ENCODE results near the gene DHRSX.
"Not testable (repeated sequence)": the region's sequence is repeated elsewhere in the genome, so short reads cannot be mapped to it uniquely, and the experiment has no call there.

DHRSX gene

GRCh38 chrX:2519638-2520037, 18.9 kb upstream of the DHRSX start:
- DNase-seq (ENCODE audit: low spot score) = not testable (repeated sequence)

DNA sequence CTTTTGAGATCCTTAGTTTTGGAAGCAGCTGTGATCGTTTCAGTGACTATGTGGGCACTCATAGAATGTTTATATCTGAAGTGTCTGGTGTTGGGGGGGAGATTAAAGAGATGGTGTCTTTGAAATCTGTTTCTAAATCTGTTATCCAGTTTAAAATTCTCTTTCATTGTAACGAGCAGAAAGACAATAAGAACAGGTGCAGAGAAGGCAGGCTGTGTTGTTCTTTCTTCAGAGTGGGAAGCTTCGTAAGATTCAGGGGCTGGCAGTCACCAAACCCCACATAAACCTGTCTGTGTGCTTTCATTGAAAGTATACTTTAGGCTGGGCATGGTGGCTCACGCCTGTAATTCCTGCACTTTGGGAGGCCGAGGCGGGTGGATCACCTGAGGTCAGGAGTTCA, 16.3 kb upstream of the DHRSX start:
- no peak for DNase-seq (ENCODE audit: low spot score)

- no peak for DNase-seq (ENCODE audit: low spot score)
Observed at GRCh38 chrX:2516623-2517022, 15.8 kb upstream of the DHRSX start.

DNA sequence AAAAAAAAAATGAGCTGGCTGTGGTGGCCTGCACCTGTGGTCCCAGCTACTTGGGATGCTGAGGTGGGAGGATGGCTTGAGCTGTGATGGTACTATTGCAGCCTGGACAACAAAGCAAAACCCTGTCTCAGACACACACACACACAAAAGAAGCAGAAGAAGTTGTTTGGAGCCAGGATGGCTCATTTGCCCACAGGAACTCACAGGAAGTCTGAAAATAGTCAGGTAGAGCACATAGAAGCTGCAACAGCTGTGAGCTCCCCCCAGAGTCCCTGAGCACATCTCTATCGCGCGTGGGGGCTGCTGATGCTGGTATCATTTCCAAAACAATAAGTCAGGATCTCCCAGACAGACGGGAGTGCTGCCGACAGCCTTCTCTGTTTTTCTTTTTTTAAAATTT, 13.4 kb upstream of the DHRSX start:
- DNase-seq (ENCODE audit: low spot score) = no peak

DNA sequence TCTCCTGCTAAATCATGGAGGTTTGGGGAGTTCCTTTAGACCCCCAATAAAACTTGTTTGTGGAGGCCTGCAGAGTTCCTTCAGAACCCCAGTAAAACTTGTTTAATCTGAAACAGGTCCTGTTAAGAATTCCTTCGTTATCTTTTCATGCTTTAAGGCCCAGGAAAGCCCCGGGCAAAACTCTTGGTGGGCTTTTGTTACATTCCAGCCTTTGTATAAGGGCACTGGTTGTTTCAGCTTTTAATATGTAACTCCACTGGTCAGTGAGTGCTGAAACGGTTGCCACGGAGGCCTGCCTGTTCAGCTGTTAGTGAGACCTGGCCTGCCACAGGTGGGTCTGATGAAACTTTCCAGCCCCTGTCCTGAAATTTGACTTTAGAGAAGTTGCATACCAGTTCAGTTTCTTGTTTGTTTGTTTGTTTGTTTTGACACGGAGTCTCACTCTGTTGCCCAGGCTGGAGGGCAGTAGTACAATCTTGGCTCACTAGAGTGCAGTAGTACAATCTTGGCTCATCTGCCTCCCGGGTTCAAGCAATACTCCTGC, 12.4 kb upstream of the DHRSX start:
- DNase-seq (ENCODE audit: low spot score) = no peak

GRCh38 chrX:2512501-2512900, 11.7 kb upstream of the DHRSX start:
- no peak for DNase-seq (ENCODE audit: low spot score)

DNA sequence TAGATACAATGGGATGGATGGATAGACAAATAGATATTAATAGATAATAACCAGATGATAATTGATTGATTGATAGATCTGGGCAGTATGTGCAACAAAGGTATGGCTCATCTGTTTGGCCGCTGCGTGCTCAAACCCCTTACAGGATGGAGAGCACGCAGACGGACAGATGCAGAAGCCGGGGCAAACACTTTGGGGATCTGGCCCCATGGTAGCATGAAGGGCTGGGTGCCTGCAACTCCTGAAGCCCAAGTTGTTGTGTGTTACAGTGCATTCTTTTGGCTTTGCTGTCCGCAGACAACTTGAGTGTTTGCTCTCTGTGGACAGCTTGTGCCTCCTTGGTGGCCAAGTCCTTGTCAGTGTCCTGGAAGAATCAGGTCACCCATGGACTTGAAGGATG, 10.6 kb upstream of the DHRSX start:
- DNase-seq (ENCODE audit: low spot score) = no peak

DNA sequence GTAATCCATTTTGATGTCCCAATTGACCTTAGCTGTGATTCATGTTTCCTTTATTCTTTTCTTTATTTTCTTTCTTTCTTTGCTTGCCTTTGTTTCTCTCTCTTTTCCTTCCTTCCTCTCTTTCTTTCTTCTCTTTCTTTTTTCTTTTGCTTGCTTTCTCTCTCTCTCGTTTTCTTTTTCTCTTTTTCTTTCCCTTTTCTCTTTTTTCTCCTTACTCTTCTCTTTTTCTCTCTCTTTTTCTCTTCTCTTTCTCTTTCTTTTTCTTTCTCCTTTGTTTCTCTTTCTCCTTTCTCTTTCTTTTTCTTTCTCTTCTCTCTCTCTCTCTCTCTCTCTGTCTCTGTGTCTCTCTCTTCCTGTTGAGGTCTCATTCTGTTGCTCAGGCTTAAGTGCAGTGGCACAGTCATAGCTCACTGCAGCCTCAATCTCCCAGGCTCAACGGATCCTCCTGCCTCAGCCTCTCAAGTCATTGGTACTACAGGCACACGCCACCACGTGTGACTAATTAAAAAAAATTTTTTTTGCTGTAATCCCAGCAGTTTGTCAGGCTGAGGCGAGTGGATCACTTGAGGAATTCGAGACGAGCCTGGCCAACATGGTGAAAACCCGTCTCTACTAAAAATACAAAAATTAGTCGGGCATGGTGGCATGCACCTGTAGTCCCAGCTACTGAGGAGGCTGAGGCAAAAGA, 8.0 kb upstream of the DHRSX start:
- no peak for DNase-seq (ENCODE audit: low spot score)

DNA sequence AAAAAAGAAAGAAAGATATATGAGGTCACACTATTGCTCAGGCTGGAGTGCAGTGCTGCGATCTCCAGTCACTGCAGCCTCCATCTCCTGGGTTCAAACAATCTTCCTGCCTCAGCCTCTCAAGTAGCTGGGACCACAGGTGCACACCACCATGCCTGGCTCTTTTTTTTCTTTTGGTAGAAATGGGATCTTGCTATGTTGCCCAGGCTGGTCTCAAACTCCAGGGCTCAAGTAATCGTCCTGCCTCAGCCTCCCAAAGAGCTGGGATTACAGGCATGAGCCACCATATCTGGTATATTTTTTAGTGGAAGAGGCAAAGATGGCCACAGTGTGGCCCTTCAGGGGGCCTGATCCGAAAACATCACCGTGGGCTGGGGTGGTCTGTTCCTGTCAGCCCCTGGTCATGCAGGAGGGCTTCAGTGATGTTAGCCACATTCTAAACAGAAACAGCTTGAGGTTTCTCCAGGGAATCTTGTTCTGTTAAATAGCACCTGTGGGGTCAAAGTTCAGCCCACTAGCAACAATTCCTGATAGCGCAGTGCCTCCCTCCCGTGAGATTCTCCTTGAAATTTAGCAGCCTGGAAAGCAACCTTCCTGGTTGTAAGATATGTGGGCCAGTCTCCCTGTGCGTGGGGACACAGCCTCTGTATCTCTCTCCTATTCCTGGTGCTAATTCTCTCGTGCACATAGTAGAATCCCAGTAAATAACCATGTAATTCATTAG, 7.3 kb upstream of the DHRSX start:
- no peak for DNase-seq (ENCODE audit: low spot score)

GRCh38 chrX:2507196-2507595, 6.4 kb upstream of the DHRSX start:
- no peak for DNase-seq (ENCODE audit: low spot score)

DNA sequence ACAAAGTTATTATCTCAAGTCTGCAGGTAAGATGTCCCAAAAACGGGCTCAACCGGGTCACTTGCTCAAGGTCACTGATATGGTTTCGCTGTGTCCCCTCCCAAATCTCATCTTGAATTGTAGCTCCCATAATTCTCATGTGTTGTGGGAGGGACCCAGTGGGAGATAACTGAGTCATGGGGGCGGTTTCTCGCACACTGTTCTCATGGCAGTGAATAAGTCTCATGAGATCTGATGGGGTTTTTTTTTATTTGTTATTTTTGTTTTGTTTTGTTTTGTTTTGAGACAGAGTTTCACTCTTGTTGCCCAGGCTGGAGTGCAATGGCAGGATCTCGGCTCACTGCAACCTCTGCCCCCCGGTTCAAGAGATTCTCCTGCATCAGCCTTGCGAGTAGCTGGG, 4.6 kb upstream of the DHRSX start:
- not testable (repeated sequence) for DNase-seq (ENCODE audit: low spot score)

DNA sequence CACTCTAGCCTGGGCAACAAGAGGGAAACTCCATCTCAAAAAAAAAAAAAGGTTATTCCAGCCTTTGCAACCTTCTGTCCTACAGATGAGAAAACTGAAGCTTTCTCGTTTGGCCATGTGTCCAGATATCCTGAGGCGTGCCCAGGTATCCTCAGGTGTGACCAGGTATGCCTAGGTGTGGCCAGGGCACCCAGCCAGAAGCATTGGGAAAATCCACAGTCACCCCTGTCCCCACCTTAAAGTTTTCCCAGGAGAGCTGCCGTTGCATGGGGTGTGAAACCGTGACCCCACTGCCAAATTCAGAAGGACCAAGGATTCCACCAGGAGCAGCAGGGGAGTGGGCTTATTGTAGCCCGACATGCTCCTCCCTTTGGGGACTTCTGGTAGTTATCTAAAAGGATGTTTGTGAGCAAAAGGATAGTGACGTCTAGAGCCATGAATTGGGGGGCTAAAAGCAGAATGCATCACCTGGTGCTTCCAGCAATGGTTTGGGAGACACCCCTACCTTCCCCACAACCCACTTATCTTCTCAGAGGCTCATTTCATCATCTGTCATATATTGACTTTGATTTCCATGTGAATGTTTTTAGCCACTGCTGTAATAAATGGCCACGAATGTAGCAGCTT, 4.0 kb upstream of the DHRSX start:
- no peak for DNase-seq (ENCODE audit: low spot score)

GRCh38 chrX:2503591-2504500, 3.1 kb upstream of the DHRSX start:
- DNase-seq (ENCODE audit: low spot score) = no peak

- DNase-seq (ENCODE audit: low spot score) = no peak
Observed at GRCh38 chrX:2502668-2503519, 2.1 kb upstream of the DHRSX start.

DNA sequence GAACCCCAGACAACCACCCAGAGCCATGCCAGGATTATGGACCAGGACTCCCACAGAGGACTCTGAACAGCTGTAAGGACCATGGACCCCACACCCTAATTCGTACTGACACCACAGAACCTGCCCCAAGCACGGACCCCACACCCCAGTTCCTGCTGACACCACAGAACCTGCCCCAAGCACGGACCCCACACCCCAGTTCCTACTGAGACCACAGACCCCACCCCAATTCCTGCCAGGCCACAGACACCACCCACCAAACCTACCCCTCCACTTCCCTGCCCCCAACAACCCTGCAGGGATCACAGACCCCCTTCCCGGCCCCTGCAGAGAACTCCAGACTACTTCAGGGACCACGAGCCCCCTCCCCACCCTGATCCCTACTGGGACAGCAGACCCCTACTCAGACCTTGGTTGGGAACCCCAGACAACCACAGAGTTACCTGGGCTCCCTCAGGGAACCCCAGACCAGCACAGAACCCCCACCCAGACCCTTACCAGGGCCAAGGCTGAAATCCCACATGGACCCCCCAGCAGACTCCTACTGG, 1.4 kb upstream of the DHRSX start:
- no peak for DNase-seq (ENCODE audit: low spot score)

DNA sequence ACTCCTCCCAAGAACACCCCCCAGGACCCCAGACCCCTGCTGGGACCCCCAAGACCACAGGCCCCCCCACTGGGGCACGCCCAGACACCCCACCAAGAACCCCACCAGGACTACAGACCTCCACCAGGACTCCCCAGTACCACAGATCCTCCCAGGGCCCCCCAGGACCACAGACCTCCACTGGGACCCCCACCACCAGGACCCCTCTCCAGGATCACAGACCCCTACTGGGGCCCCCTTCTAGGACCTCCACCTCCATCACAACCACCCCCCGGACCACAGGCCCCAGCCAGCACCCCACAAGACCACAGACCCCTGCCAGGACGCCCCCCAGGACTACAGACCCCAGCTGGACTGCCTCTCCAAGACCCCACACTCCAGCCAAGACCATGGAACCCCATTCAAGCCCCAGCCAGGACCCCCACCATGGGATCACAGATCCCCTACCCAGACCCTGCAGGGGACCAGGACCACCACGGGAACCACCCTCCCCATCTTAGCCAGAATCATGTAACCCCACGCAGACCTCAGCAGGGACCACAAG, 855 bp upstream of the DHRSX start:
- DNase-seq (ENCODE audit: low spot score) = no peak

DNA sequence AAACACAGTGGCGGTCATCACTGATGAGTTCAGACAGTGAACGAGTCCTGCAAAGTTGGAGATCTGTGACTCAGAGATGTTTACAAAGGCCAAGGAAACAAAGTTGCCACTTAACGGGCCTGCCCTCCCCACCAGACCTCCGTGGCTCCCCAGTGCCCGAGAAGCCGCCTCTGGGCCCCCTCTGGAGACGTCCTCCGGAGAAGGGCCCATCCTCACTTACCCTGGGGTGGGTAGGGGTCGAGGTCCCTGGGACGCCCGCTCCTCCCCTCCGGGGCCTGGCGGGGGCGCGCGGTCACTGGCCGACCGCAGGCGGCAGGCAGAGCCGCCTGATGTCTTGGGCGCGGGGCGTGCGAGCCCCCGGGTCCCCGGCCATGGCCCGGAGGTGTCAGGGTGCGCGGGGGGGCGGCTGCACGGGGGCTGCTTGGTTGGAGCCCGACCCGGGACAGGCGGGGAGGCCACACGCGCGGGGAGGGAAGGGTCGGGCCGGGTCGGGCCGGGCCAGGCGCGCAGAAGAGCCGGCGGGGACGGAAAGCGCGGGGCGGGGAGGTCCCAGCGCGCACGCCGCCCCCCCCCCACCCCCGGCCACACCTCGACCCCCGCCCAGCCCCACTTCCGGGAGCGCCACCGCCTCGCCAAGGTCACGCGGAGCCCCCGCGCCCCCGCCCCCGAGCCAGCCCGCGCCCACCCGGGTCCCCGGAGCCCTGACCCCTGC, 529 bp downstream of the DHRSX start:
- DNase-seq (ENCODE audit: low spot score) = peak; percentile 69

- DNase-seq (ENCODE audit: low spot score) = no peak
Observed at GRCh38 chrX:2499507-2499906, 1.3 kb downstream of the DHRSX start.

GRCh38 chrX:2498781-2499302, 1.9 kb downstream of the DHRSX start:
- peak; percentile 59 for DNase-seq (ENCODE audit: low spot score)

Measured in GM03348 (cell line).